GM18508 (cell line): ENCODE data around the gene ONECUT2.

ENCODE experiments used
- ATAC-seq: cut with Tn5 transposase; IDR thresholded peaks from one replicate; pipeline ENCODE4 v1.9.1; 2021; ENCODE audit warnings: moderate number of reproducible peaks; ENCODE audit not compliant: insufficient read depth, unreplicated experiment

The ONECUT2 gene

GRCh38 chr18:57443247-57443646 is 8.1 kb downstream of the ONECUT2 start:
- no peak for ATAC-seq

GRCh38 chr18:57443702-57444101 is 8.5 kb downstream of the ONECUT2 start:
- no peak for ATAC-seq

GRCh38 chr18:57444301-57444759 is 9.2 kb downstream of the ONECUT2 start:
- ATAC-seq = no peak

GRCh38 chr18:57445488-57446319 is 10.5 kb downstream of the ONECUT2 start:
- ATAC-seq = no peak

GRCh38 chr18:57446322-57446721 is 11.1 kb downstream of the ONECUT2 start:
- ATAC-seq = no peak

GRCh38 chr18:57447154-57447621 is 12.0 kb downstream of the ONECUT2 start:
- no peak for ATAC-seq

- no peak for ATAC-seq
These were observed 20.5 kb downstream of the ONECUT2 start for GRCh38 chr18:57455576-57456129.

GRCh38 chr18:57461652-57462269 is 26.6 kb downstream of the ONECUT2 start:
- no peak for ATAC-seq

GRCh38 chr18:57466307-57466706 is 31.1 kb downstream of the ONECUT2 start:
- ATAC-seq = no peak

GRCh38 chr18:57466745-57467409 is 31.7 kb downstream of the ONECUT2 start:
- ATAC-seq = no peak

- no peak for ATAC-seq
These were observed 34.7 kb downstream of the ONECUT2 start for GRCh38 chr18:57469884-57470283.

GRCh38 chr18:57475408-57475807 is 40.2 kb downstream of the ONECUT2 start:
- no peak for ATAC-seq

GRCh38 chr18:57475903-57476302 is 40.7 kb downstream of the ONECUT2 start:
- no peak for ATAC-seq

- no peak for ATAC-seq
These were observed 45.6 kb downstream of the ONECUT2 start for GRCh38 chr18:57480733-57481132.

GRCh38 chr18:57497372-57498294 is 62.5 kb downstream of the ONECUT2 start:
- ATAC-seq = no peak

- ATAC-seq = no peak
These were observed 63.6 kb downstream of the ONECUT2 start for GRCh38 chr18:57498682-57499256.

- no peak for ATAC-seq
These were observed 67.5 kb downstream of the ONECUT2 start for GRCh38 chr18:57502624-57503023.

GRCh38 chr18:57505231-57505630 is 70.1 kb downstream of the ONECUT2 start:
- ATAC-seq = no peak

GRCh38 chr18:57516056-57516455 is 80.9 kb downstream of the ONECUT2 start:
- no peak for ATAC-seq
